NCI-H510A (cell line): ENCODE results near the gene QRICH1.

Source experiments
- DNase-seq: peaks from one replicate; lab custom pipeline; 2025; lab: John Stamatoyannopoulos, UW

QRICH1 gene

DNA sequence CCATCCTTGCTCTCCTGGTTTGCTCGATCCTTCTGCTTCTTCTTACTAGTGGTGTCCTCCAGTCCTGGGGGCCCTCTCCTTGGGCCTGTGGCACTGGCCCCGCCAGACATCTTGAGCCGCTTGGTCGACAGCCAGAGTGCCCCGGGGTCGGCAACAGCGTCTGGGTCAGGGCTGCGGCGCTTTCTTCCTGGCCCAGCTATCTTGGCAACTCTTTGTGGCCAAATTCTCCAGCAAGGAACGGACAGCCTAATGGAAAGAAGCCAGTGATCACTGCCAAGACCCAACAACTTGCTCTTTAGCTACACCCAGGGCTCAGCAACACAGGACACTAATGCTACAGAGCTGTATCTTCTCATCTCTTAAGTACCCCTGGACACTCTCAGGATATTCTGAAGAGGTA lies 25.2 kb upstream of the QRICH1 start:
- no peak for DNase-seq

DNA sequence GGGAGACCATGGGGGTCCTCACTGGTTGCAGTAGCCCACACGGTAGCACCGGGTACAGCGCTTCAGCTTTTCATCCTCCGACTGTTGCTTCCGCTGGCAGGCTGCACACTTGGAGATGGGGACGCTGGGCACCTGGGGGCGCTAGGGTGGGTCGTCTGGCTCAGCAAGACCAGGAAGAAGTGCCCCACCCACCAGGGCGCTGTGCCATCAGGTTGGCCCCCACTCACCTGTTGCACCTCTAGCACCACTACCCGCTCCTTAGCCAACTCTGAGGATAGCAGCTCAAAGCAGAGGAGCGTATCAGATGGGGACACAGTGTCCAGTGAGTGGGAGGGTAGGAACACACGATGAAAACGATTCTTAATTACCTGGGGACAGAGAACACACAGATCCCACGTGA lies 18.4 kb upstream of the QRICH1 start:
- DNase-seq, result no peak

DNA sequence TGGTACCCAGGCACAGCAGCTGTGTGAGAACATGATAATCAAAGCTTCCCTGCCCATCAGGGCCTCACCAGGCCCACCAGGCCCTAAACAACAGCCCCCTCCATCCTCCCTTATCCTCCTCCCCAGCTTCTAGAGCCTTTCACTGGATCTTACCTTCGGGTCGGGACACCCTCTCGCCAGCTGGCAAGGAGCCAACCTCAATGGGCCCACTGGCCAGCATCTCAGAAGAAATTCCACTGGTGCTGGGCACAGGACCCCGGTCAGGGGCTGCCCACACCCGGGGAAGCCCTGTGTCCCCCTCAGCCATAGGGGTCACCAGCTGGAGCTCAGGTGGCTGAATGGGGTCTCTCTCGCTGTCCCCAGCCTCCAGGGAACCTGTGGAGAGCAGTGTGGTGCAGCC lies 17.5 kb upstream of the QRICH1 start:
- DNase-seq, result no peak

DNA sequence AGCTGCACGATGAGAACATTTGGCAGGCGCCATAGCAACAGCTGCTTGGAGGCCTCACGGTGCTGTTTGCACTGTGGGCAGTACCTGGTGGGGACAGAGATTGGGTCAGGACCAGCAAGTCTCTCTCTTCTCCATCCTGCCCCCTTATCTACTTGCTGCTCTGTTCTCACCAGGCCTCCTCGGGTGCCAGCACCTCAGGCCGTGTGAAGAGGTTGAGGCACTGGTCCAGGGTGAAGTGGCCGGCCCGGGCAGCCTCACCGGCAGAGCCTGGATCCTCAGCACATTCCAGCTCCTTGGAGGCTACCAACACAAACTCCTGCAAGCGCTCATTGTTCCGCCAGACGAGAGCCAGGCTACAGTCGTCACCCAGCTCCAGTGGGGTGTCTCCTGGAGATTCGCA lies 16.9 kb upstream of the QRICH1 start:
- no peak for DNase-seq

DNA sequence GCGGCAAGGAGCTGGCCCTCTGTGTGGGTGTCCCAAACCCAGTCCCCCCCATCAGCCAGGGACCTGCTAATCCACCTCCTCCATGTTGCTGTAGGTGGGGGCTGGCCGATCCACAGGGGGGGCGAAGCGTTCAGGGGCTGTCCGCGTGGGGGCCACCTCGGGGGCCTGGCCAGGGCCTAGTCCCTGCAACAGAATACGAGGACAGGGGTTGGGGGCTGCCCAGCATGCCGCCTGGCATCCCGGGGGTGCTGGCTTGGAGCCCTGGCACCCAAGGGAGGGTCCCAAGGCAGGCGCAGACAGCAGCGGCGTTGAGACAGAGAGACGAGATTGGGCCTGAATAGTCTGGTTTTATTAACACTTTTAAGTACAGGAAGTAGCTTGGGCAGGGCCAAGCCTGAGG lies 14.5 kb upstream of the QRICH1 start:
- no peak for DNase-seq

DNA sequence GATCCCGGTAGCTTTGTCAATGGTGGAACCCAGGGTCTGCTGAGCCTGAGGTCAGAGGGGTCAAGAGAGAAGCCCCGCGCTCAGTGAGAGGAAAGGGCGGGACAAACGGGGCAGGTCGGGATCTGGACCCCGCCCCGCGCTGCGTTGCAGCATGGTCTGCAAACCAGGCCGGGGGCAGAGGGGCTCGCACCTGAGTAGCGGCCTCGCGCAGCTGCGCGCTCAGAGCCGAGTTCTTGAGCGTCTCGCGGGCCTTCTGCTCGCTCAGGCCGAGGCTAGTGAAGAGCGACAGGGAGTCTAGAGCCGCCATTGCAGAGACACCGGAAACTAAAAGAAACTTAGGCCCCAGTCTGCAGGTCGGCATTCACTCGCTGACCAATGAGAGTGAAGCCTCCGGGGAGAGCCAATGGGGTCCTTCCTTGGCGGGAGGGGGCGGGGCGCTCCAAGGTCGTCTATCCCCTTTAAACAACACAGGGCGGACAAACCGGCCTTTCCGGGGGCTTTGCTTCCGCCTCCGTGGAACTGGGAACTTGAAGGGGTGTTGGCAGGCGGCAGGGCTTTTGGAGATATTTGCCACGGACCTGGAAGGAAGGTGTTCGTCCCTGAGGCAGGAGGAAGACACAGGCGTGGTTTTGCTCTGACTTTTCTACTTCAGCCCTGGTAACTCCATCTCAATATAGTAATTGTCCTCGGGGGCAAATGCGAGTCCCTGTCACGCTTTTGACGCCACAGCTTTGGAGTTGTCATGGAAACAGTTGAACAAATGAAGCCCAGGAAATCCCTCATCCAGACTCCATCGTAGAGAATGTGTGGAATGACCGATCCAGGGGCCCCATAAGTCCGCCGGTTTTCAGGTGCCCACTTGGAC lies 10.8 kb upstream of the QRICH1 start, which contains the start of gene QARS1:
TSS of gene QARS1 (minus strand) at position 331 of the 865 bp plus-strand sequence. CDS start at position 307, 24 bp downstream.
- DNase-seq, result peak; percentile 70

DNA sequence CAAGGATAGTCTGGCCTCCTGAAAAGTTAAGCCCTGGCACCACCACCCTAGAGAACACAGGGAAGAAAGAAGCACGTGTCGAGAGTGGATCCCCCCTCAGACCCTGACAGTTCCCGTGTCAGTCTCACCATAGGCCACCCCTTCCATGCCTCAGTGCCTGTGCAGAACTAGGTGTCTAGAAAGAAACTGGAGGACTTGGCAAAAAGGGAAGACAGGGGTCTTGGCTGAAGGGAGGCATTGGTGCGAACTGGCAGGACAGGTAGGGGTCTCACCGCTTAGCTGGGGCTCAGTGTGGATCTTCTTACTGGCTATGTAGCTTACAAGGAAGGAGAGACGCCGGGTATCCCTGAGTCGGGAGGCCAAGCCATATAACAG lies 10.2 kb upstream of the QRICH1 start:
- DNase-seq, result no peak

DNA sequence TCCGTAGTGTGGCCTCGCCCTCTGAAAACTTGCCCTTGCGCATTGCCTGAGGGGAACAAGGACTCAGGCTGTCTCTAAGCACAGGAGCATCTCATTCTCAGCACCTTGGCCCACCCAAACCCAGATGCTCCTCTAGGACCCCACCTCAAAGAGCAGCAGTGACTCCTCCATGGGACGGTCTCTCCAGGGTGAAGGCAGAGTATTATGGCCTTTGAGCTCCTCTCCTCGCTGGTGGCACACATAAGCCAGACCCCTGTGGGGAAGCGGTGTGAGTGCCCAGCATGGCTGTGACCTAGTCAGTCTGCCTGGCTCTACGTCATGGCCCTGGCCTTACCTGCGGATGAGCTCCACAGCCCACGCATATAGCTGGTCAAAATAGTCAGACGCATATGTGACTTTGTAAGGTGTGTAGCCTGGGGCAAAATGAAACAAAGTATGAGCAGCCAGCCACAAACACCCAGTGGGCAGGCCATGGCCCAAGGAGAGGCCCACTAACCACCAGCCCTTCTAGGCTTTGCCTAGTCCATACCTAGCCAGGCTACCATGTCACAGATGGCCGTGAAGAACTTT lies 6.3 kb upstream of the QRICH1 start:
- DNase-seq, result no peak

DNA sequence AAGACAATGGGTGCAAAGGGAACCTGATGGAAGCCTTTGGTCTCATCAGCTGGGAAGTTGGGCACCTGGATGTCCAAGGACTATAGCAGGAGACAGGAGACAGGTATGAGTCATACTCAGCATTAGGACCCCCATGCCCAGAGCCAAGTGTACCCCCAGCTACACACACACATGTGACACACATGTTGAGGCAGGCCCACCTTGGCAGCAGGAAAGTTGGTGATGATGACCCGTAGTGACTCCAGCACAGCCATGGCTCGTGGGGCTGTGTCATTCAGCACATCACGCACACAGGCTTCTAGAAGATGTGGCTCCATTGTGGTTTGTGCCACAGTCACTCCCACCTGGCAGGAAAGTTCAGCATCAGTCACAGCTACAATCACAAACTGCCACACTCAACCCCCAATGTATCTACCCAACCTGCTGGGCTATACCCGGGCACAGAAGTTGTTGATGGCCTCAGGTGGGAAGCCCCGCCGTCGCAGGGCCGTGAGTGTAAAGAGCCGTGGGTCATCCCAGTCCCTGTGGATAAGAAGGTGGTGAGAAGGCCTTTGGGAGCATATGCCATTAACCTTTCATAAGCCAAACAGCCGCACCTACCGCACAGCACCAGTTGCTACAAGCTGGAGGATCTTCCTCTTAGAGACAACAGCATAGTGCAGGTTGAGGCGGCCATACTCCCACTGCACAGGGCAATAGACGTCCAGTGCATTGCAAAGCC lies 5.2 kb upstream of the QRICH1 start:
- DNase-seq, result no peak

DNA sequence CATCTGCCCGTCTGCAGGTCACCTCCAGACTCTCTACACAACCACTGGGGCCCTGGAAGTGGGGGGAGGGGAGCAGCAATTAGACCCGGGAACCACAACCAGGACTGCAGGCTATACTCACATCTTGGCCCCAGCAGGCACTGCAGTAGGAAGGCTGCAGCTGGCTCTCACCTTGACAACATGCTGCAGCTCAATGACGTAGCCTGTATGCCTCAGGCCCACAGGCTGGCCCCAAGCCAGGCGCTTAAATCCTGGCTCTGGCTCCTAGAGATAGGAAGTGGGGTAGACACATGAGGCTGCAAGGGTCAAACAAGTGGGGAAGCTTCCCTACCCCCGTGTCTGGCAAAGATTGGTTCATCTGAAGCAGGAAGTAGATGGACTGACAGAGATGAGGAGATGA lies 4.6 kb upstream of the QRICH1 start:
- no peak for DNase-seq

DNA sequence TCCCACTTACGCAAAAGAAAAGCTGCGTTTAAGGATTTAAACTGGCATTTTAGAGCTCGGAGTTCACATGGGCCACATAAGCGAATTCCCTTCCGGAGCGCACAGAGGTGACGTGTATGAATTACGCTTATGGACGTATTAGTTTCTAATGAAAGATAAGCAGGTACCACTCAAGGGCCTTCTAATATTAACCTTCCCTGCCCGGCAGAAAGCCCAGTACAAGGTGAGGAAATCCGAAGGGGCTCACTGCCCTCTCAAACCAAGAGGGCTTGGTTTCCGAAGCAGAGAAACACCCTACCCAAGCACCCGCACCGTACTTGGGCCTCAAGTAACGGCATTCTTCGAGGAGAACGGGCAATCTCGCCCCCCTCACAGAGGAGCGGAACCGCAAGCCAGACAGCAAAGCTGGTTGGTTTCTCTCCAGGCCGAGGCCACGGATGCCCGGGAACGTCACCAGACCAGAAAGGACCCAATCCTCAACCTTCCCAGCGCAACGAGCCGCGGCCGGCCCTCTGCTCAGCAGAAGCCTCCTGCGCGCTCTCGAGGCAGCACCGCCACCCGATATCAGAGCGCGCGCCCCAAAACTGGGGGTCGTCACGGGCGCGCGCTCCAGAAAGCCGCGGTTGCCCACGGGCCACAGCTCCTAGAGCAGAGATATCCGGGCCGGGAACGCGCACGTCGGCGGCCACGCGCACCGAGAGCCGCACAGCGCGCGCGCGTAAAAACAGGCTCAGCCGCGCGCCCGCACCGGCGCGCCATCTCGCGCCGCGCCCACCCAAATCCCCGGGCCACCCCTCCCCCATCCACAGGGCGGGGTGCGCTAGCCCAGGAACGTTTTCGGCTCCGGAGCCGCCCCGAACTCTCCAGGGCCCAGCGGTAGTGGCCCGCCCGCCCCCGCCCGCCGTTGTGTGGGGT lies 676 bp downstream of the QRICH1 start:
- peak; percentile 37 for DNase-seq

DNA sequence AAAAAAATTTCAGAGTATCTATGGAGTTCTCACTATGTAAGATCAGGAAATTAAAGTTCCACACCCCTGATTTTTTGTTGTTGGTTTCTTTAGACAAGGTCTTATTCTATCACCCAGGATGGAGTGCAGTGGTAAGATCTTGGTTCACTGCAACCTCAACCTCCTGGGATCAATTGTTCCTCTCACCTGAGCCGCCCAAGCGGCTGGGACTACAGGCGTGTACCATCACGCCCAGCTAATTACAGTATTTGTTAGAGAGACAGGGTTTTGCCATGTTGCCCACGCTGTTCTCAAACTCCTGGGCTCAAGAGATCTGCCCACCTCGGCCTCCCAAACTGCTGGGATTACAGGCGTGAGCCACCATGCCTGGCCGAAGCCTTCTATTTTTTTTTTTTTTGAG lies 12.4 kb downstream of the QRICH1 start:
- no peak for DNase-seq

DNA sequence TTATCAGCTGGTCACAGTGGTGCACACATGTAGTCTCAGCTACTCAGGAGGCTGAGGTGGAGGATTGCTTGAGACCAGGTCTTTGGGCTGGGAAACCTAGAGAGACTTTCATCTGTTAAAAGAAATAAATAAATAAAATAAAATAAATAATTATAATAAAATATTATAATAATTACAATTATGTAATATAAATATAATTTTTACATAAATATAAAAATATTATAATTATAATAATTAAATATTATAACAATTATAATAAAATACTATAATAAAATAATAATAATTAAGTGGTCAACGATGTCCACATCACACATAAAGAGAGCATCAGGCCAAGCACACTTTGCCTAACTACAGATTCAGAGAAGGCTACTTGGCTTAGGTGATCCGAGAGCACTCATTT lies 14.6 kb downstream of the QRICH1 start:
- DNase-seq, result no peak

DNA sequence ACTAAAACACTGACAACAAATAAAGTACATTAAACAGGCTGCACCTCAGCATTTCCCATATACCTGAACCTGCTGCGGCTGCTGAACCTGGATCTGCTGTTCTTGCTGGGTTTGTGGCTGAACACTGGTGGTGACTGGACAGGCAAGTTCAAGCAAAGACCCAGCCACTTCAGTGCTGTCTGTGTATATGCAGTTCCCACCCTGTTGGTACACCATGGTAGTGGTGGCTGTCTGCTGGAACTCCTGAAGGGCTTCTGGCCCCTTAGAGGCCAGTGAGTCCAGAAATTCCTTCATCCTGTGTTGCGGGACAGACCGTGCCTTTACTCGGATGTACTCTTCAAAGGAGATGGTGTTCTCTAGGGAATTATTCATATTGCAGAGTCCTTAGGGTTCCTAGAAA lies 17.2 kb downstream of the QRICH1 start:
- no peak for DNase-seq

DNA sequence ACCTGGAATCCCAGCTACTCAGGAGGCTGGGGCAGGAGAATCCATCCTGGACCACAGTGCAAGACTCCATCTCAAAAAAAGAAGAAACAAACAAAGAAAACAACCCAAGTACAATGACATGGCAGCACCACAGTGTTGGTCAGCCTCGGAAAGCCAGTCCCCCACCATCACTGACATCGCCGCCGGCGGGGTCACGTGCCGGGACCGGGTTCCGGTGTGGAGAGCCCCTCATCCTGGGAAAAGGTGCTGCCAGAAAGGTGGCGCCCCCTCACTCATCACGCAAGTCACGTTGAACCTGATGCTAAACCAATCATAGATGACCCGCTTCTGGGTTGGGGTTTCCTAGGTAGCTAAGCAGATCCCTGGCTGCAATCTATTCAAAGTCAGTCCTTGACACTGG lies 17.8 kb downstream of the QRICH1 start:
- no peak for DNase-seq

DNA sequence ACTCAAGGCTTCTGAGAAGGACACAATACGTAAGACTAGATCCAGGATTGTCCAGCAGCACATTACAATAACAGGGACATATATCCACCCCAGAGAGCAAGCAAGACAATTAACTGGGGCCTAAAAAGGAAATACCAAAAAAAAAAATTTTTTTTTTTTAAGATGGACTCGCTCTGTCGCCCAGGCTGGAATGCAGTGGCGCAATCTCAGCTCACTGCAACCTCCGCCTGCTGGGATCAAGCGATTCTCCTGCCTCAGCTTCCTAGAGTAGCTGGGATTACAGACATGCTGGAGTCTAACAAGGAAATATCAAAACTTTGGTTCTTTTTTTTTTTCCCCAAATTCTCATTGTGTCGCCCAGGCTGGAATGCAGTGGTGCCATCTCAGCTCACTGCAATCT lies 35.9 kb downstream of the QRICH1 start:
- no peak for DNase-seq

DNA sequence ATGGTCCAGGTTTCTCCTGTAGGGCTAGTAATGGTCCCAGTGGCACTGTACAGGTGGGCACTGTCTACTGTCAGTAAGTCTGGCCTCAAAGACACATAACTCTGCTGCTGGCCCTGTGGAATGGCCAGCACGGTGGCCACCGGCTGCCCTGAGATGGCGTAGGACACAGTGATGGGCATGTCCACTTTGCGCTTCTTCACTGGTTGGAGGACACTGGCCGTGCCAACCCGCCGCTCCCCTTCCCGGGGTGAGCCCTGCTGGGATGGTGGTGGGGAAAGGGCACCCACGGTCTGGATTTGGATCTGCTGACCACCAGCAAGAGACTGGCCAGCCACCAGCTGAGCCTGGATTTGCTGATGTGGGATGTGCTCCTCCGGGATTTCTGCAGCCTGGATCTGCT lies 36.6 kb downstream of the QRICH1 start:
- DNase-seq, result no peak

DNA sequence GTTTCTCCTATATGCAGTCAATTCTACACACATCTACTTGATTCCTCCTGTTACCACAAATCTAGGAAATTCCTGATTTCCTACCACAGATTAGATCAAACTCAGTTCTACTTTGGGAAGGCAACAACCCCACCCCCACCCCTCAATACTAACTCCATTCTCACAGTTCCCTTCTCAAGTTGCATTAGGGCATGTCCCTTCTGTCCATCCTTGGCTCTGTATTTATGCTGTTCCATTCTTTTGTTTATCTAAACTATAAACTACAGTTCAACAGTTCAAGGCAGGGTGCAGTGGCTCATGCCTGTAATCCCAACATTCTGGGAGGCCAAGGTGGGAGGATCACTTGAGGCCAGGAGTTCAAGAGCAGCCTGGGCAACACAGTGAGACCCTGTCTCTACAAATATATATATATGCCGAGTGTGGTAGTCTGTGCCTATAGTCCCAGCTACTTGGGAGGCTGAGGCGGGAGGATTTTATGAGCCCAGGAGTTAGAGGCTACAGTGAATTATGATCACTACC lies 39.5 kb downstream of the QRICH1 start:
- no peak for DNase-seq

DNA sequence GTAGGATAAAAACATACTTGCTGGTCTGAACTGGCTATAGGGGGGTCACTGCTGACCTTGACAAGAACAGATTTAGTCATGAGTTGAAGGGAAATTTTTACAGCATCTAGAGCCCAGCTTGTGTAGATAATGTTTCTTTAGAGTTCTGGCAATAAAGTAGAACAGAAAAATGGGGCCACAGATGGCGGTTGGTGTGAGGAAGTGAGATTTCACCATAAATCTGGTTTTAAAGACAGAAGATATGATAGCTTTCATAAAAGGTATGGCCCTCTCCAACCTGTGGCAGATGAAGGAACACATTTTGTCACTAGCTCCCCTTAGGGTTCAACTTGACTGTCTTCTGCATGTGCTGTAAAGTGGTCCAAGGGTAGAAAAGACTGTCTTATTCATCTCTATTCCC lies 40.3 kb downstream of the QRICH1 start:
- DNase-seq, result no peak

DNA sequence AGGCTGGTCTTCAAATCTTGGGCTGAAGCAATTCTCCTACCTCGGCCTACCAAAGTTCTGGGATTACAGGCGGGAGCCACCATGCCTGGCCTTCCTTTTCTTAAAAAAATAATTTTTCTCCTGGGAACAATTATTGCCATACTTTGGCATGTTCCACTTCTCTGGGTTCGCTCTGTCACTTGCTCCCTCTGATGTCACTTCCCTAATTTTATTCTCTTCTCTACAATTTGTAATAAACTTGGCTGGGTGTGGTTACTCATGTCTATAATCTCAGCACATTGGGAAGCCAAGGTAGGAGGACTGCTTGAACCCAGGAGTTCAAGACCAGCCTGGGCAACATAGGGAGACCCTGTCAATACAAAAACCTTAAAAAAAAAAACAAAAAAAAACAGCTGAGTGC lies 58.6 kb downstream of the QRICH1 start:
- DNase-seq, result no peak

DNA sequence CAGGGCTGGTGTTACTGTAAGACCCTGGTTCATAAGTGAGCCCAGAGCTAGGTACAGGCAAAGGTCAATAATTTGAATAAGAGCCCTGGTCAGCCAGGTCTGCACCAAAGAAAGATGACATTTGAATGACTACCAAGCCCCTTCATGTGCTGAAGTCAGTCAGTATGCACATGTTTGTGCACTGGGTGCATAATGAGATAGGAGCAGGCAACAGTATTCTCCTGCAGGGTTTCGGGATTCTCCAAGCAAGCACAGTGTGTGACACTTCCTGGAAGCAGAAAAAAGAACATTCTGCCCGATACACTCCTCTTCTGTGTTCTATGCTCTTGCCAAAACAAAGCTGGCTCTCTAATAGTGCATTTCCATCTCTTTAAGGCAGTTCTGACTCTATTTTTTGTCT lies 59.2 kb downstream of the QRICH1 start:
- DNase-seq, result no peak
